Memory B cell (primary cell): ENCODE data around the gene CRPPA.

Experiments
- ATAC-seq: fragments of 150-1000 bp; cut with Tn5 transposase; 2 replicates; pipeline ENCODE4 v1.10.0; 2021; ENCODE audit warnings: low read depth, mild to moderate bottlenecking, moderate library complexity
- DNase-seq, 2 donors: peaks; one replicate each; pipeline ENCODE4 v3.0.0; 2022; ENCODE audit warnings: low spot score in 2 of 2
- H3K27ac Mint-ChIP-seq: one replicate; pipeline ENCODE4 v1.8.0; 2022; ENCODE audit warnings: mild to moderate bottlenecking, moderate library complexity, mixed read lengths
- H3K27me3 Mint-ChIP-seq: one replicate; pipeline ENCODE4 v1.8.0; 2022; ENCODE audit warnings: mixed read lengths
- H3K36me3 Mint-ChIP-seq: one replicate; pipeline ENCODE4 v1.8.0; 2022; ENCODE audit warnings: mild to moderate bottlenecking, mixed read lengths
- H3K4me1 Mint-ChIP-seq: one replicate; pipeline ENCODE4 v1.8.0; 2022; ENCODE audit warnings: mixed read lengths
- H3K4me3 Mint-ChIP-seq: one replicate; pipeline ENCODE4 v1.8.0; 2022; ENCODE audit warnings: mild to moderate bottlenecking, moderate library complexity, mixed read lengths
- H3K9me3 Mint-ChIP-seq: one replicate; pipeline ENCODE4 v1.8.0; 2022; ENCODE audit warnings: mixed read lengths

CRPPA gene

GRCh38 chr7:16416289-16417282 lies 4.8 kb downstream of the CRPPA start:
- no peaks in the 10 kb centered on the region for H3K36me3 Mint-ChIP-seq
- no peak overlapping the region for H3K27ac Mint-ChIP-seq
- ATAC-seq (no peak), DNase-seq (no peak)
- no peaks in the 10 kb centered on the region for H3K9me3 Mint-ChIP-seq
- H3K4me3 Mint-ChIP-seq: no peak overlapping the region
- H3K4me1 Mint-ChIP-seq: peaks cover 8% of the 10 kb centered on the region
- no peaks in the 10 kb centered on the region for H3K27me3 Mint-ChIP-seq

- peaks cover 4% of the 10 kb centered on the region for H3K4me1 Mint-ChIP-seq
- H3K27me3 Mint-ChIP-seq: no peaks in the 10 kb centered on the region
- no peaks in the 10 kb centered on the region for H3K9me3 Mint-ChIP-seq
Measured at GRCh38 chr7:16412274-16413254, 8.8 kb downstream of the CRPPA start.

GRCh38 chr7:16411391-16411790 lies 9.9 kb downstream of the CRPPA start:
- no peaks in the 10 kb centered on the region for H3K27me3 Mint-ChIP-seq
- DNase-seq: no peak
- H3K9me3 Mint-ChIP-seq: no peaks in the 10 kb centered on the region
- ATAC-seq: no peak
- H3K36me3 Mint-ChIP-seq: no peaks in the 10 kb centered on the region
- H3K4me1 Mint-ChIP-seq: no peaks in the 10 kb centered on the region
- H3K4me3 Mint-ChIP-seq: no peak overlapping the region
- no peak overlapping the region for H3K27ac Mint-ChIP-seq

More at GRCh38 chr7:16412274-16413254, 8.8 kb downstream of the CRPPA start:
- Mint-ChIP-seq H3K36me3 (no peaks in the 10 kb centered on the region), H3K27ac (no peak overlapping the region), H3K4me3 (no peak overlapping the region)
- ATAC-seq (no peak), DNase-seq (no peak)

GRCh38 chr7:16409777-16410176 lies 11.6 kb downstream of the CRPPA start:
- H3K9me3 Mint-ChIP-seq: no peaks in the 10 kb centered on the region
- no peak overlapping the region for H3K27ac Mint-ChIP-seq
- ATAC-seq (no peak), DNase-seq (no peak)
- no peaks in the 10 kb centered on the region for H3K36me3 Mint-ChIP-seq
- no peak overlapping the region for H3K4me3 Mint-ChIP-seq
- H3K4me1 Mint-ChIP-seq: no peaks in the 10 kb centered on the region
- no peaks in the 10 kb centered on the region for H3K27me3 Mint-ChIP-seq

GRCh38 chr7:16404636-16405035 lies 16.7 kb downstream of the CRPPA start:
- peaks cover 12% of the 10 kb centered on the region for H3K9me3 Mint-ChIP-seq
- H3K36me3 Mint-ChIP-seq: peaks cover 18% of the 10 kb centered on the region
- no peak overlapping the region for H3K27ac Mint-ChIP-seq
- ATAC-seq: no peak
- no peak overlapping the region for H3K4me3 Mint-ChIP-seq
- H3K27me3 Mint-ChIP-seq: no peaks in the 10 kb centered on the region
- DNase-seq: no peak
- no peaks in the 10 kb centered on the region for H3K4me1 Mint-ChIP-seq

- Mint-ChIP-seq H3K9me3 (peaks cover 12% of the 10 kb centered on the region), H3K4me3 (no peak overlapping the region), H3K27ac (no peak overlapping the region), H3K36me3 (peaks cover 18% of the 10 kb centered on the region), H3K27me3 (no peaks in the 10 kb centered on the region), H3K4me1 (no peaks in the 10 kb centered on the region)
- DNase-seq (no peak), ATAC-seq (no peak)
Measured at GRCh38 chr7:16403475-16403874, 17.9 kb downstream of the CRPPA start.

GRCh38 chr7:16402940-16403339 lies 18.4 kb downstream of the CRPPA start:
- Mint-ChIP-seq H3K4me1 (no peaks in the 10 kb centered on the region), H3K27ac (no peak overlapping the region), H3K9me3 (peaks cover 12% of the 10 kb centered on the region), H3K27me3 (no peaks in the 10 kb centered on the region), H3K4me3 (no peak overlapping the region), H3K36me3 (peaks cover 18% of the 10 kb centered on the region)
- DNase-seq: no peak
- ATAC-seq: no peak

- Mint-ChIP-seq H3K27ac (no peak overlapping the region), H3K4me1 (no peaks in the 10 kb centered on the region), H3K36me3 (peaks cover 18% of the 10 kb centered on the region), H3K9me3 (peaks cover 12% of the 10 kb centered on the region), H3K27me3 (no peaks in the 10 kb centered on the region), H3K4me3 (no peak overlapping the region)
- DNase-seq: no peak
- ATAC-seq: no peak
Measured at GRCh38 chr7:16402091-16402490, 19.2 kb downstream of the CRPPA start.

- H3K27ac Mint-ChIP-seq: no peak overlapping the region
- DNase-seq (no peak), ATAC-seq (no peak)
- H3K9me3 Mint-ChIP-seq: peaks cover 16% of the 10 kb centered on the region
- H3K4me1 Mint-ChIP-seq: no peaks in the 10 kb centered on the region
- H3K4me3 Mint-ChIP-seq: no peak overlapping the region
- no peaks in the 10 kb centered on the region for H3K27me3 Mint-ChIP-seq
- peaks cover 18% of the 10 kb centered on the region for H3K36me3 Mint-ChIP-seq
Measured at GRCh38 chr7:16400893-16401275, 20.5 kb downstream of the CRPPA start.

- Mint-ChIP-seq H3K27me3 (no peaks in the 10 kb centered on the region), H3K36me3 (peaks cover 18% of the 10 kb centered on the region), H3K4me3 (no peak overlapping the region), H3K4me1 (no peaks in the 10 kb centered on the region), H3K9me3 (peaks cover 16% of the 10 kb centered on the region), H3K27ac (no peak overlapping the region)
- DNase-seq: no peak
- ATAC-seq: no peak
Measured at GRCh38 chr7:16399916-16400892, 21.1 kb downstream of the CRPPA start.

GRCh38 chr7:16399265-16399831 lies 22.0 kb downstream of the CRPPA start:
- Mint-ChIP-seq H3K27ac (no peak overlapping the region), H3K4me1 (no peaks in the 10 kb centered on the region), H3K9me3 (peaks cover 16% of the 10 kb centered on the region), H3K4me3 (no peak overlapping the region), H3K36me3 (peaks cover 18% of the 10 kb centered on the region), H3K27me3 (no peaks in the 10 kb centered on the region)
- no peak for ATAC-seq
- DNase-seq: no peak

- H3K4me1 Mint-ChIP-seq: no peaks in the 10 kb centered on the region
- H3K27ac Mint-ChIP-seq: no peak overlapping the region
- no peaks in the 10 kb centered on the region for H3K27me3 Mint-ChIP-seq
- H3K9me3 Mint-ChIP-seq: peaks cover 16% of the 10 kb centered on the region
- H3K4me3 Mint-ChIP-seq: no peak overlapping the region
- DNase-seq (no peak), ATAC-seq (no peak)
- peaks cover 18% of the 10 kb centered on the region for H3K36me3 Mint-ChIP-seq
Measured at GRCh38 chr7:16398146-16399017, 23.0 kb downstream of the CRPPA start.
